Measurements from ENCODE around the gene YIF1B. TPM values are rescaled to one million over a fixed set of nuclear protein-coding genes. Genes with fewer than 3 reads are reported as not detected.
"Not testable (repeated sequence)": the region's sequence is repeated elsewhere in the genome, so short reads cannot be mapped to it uniquely, and the experiment has no call there.

YIF1B gene
- total RNA-seq, result 85.6 and 94.3 TPM in 2 replicates

GRCh38 chr19:38315657-38316476, at the start of gene YIF1B:
YIF1B (minus strand) TSS chr19:38315947; CDS start chr19:38315917, 30 bp downstream.
- peak; percentile 68 for DNase-seq (ENCODE audit: extremely low read depth, low read depth, low spot score)

- DNase-seq (ENCODE audit: extremely low read depth, low read depth, low spot score), result not testable (repeated sequence)
Observed at GRCh38 chr19:38362946-38363688, 47.4 kb upstream of the YIF1B start.

- no peak for DNase-seq (ENCODE audit: extremely low read depth, low read depth, low spot score)
Observed at GRCh38 chr19:38362076-38362945, 46.6 kb upstream of the YIF1B start.

- no peak for DNase-seq (ENCODE audit: extremely low read depth, low read depth, low spot score)
Observed at GRCh38 chr19:38361633-38362075, 45.9 kb upstream of the YIF1B start.

- no peak for DNase-seq (ENCODE audit: extremely low read depth, low read depth, low spot score)
Observed at GRCh38 chr19:38360839-38361631, 45.3 kb upstream of the YIF1B start.

- no peak for DNase-seq (ENCODE audit: extremely low read depth, low read depth, low spot score)
Observed at GRCh38 chr19:38360351-38360750, 44.6 kb upstream of the YIF1B start.

- no peak for DNase-seq (ENCODE audit: extremely low read depth, low read depth, low spot score)
Observed at GRCh38 chr19:38359242-38360021, 43.7 kb upstream of the YIF1B start.

- DNase-seq (ENCODE audit: extremely low read depth, low read depth, low spot score), result no peak
Observed at GRCh38 chr19:38358071-38358470, 42.3 kb upstream of the YIF1B start.

GRCh38 chr19:38355728-38356725, 40.3 kb upstream of the YIF1B start:
- no peak for DNase-seq (ENCODE audit: extremely low read depth, low read depth, low spot score)

- DNase-seq (ENCODE audit: extremely low read depth, low read depth, low spot score), result no peak
Observed at GRCh38 chr19:38352611-38353010, 36.9 kb upstream of the YIF1B start.

- no peak for DNase-seq (ENCODE audit: extremely low read depth, low read depth, low spot score)
Observed at GRCh38 chr19:38351865-38352395, 36.2 kb upstream of the YIF1B start.

GRCh38 chr19:38350883-38351282, 35.1 kb upstream of the YIF1B start:
- no peak for DNase-seq (ENCODE audit: extremely low read depth, low read depth, low spot score)

- no peak for DNase-seq (ENCODE audit: extremely low read depth, low read depth, low spot score)
Observed at GRCh38 chr19:38346837-38347236, 31.1 kb upstream of the YIF1B start.

- no peak for DNase-seq (ENCODE audit: extremely low read depth, low read depth, low spot score)
Observed at GRCh38 chr19:38340927-38341326, 25.2 kb upstream of the YIF1B start.

- not testable (repeated sequence) for DNase-seq (ENCODE audit: extremely low read depth, low read depth, low spot score)
Observed at GRCh38 chr19:38339011-38339410, 23.3 kb upstream of the YIF1B start.

GRCh38 chr19:38337360-38337653, 21.6 kb upstream of the YIF1B start:
- no peak for DNase-seq (ENCODE audit: extremely low read depth, low read depth, low spot score)

GRCh38 chr19:38336638-38337359, 21.1 kb upstream of the YIF1B start:
- DNase-seq (ENCODE audit: extremely low read depth, low read depth, low spot score), result peak; percentile 51

All from glomerular endothelial cell (primary cell).